K562 (cell line): ENCODE measurements around the gene NPAS3. TPM values are rescaled to one million over a fixed set of nuclear protein-coding genes. Genes with fewer than 3 reads are reported as not detected.

ENCODE experiments used
- ATAC-seq: fragments of 200-7000 bp; cut with Tn5 transposase; 3 replicates; pipeline ENCODE4 v1.9.1; 2020; ENCODE audit warnings: moderate library complexity
- BruUV-seq: library from RNA; stranded (reverse); fragments of 400-500 nt; replicated peaks from 2 replicates; lab custom pipeline; 2021; lab: Mats Ljungman, UMichigan
- CTCF ChIA-PET: fragments of 300-600 bp; formaldehyde crosslinking; extraction: SDS; loops from one replicate; lab custom pipeline; 2021; ENCODE audit warnings: low intra/inter-chr PET ratio; lab: Yijun Ruan, JAX
- POLR2A ChIA-PET: fragments of 300-600, 350-650 bp; sonication (Branson Sonifier 250); formaldehyde crosslinking; extraction: SDS; loops from one replicate; lab custom pipeline; 2021; ENCODE audit warnings: antibody characterized with exemption, inconsistent platforms; lab: Yijun Ruan, JAX
- DNase-seq, 4 experiments: peaks; one replicate each; pipeline versions ENCODE4 v3.0.0 to v3.0.0-alpha.2; 2011 to 2018; ENCODE audit warnings: low spot score in 3 of 4, mixed read lengths in 3 of 4; ENCODE audit errors: extremely low read depth in 1 of 4
- FAIRE-seq: peaks from 2 replicates; lab custom pipeline; 2011; peaks lifted over from hg19 to GRCh38; lab: Jason Lieb, UNC
- H2AFZ ChIP-seq: 2 replicates; pipeline ENCODE4 v1.6.0; 2011; ENCODE audit warnings: low read depth, low read length, control low read depth, inconsistent platforms
- H3K27ac ChIP-seq: fragments of 200-600 bp; 3 replicates; pipeline ENCODE4 v1.8.0; 2011; ENCODE audit warnings: low read depth, mild to moderate bottlenecking, control low read depth, inconsistent platforms, low read length, moderate library complexity, mixed read lengths; ENCODE audit errors: extremely low read depth
- H3K27me3 ChIP-seq, 2 experiments: fragments of 300-600 bp in 1 of 2; 2 replicates in 1 of 2; 3 replicates in 1 of 2; pipeline versions ENCODE4 v1.6.0 to v1.8.0; 2011; ENCODE audit warnings: inconsistent platforms in 2 of 2, low read length in 2 of 2, mild to moderate bottlenecking in 1 of 2, mixed read lengths in 1 of 2, moderate library complexity in 1 of 2; ENCODE audit not compliant: control insufficient read depth in 2 of 2, insufficient read depth in 2 of 2
- H3K36me3 ChIP-seq: fragments of 300-600 bp; 3 replicates; pipeline ENCODE4 v1.8.0; 2011; ENCODE audit warnings: mild to moderate bottlenecking, low read length, inconsistent platforms; ENCODE audit not compliant: control insufficient read depth, insufficient read depth
- H3K4me1 ChIP-seq, 2 experiments: fragments of 200-600 bp in 1 of 2; replicated peaks in 1 of 2; 2 replicates in 1 of 2; 3 replicates in 1 of 2; pipeline versions ENCODE4 v1.5.1 to v1.8.0; 2011; ENCODE audit warnings: inconsistent platforms in 2 of 2, low read length in 2 of 2, mild to moderate bottlenecking in 1 of 2, mixed read lengths in 1 of 2, moderate library complexity in 1 of 2; ENCODE audit not compliant: control insufficient read depth in 2 of 2, insufficient read depth in 2 of 2
- H3K4me2 ChIP-seq: 2 replicates; pipeline ENCODE4 v1.6.1; 2011; ENCODE audit warnings: low read length, control low read depth, inconsistent platforms, mixed read lengths; ENCODE audit not compliant: insufficient read depth
- H3K4me3 ChIP-seq: fragments of 200-600 bp; sonication (generic), shearing (Covaris generic); 2 replicates; pipeline ENCODE4 v1.5.1; 2016; ENCODE audit warnings: control low read depth, inconsistent platforms
- H3K79me2 ChIP-seq: fragments of 200-600 bp; 3 replicates; pipeline ENCODE4 v1.8.0; 2011; ENCODE audit warnings: low read length, inconsistent platforms; ENCODE audit not compliant: control insufficient read depth, insufficient read depth
- H3K9ac ChIP-seq, 2 experiments: 2 replicates each; pipeline versions ENCODE4 v1.6.0 to v1.6.1; 2011; ENCODE audit warnings: low read depth in 2 of 2, low read length in 2 of 2, control low read depth in 1 of 2, inconsistent platforms in 1 of 2, mild to moderate bottlenecking in 1 of 2, mixed read lengths in 1 of 2; ENCODE audit not compliant: insufficient read depth in 1 of 2
- H3K9me1 ChIP-seq: one replicate; pipeline ENCODE4 v1.6.0; 2011; ENCODE audit warnings: inconsistent platforms, mild to moderate bottlenecking, low read length, moderate library complexity; ENCODE audit not compliant: control insufficient read depth, insufficient read depth
- H3K9me3 ChIP-seq: replicated peaks from 2 replicates; pipeline ENCODE4 v1.5.1; 2011; ENCODE audit warnings: low read depth, low read length, inconsistent platforms; ENCODE audit not compliant: control insufficient read depth, insufficient read depth
- H4K20me1 ChIP-seq: replicated peaks from 2 replicates; pipeline ENCODE4 v1.6.1; 2011; ENCODE audit warnings: low read length, inconsistent platforms, mixed read lengths; ENCODE audit not compliant: control insufficient read depth, insufficient read depth
- CBX2 ChIP-seq: fragments of 200-600 bp; sonication (generic); IDR thresholded peaks from one replicate; pipeline ENCODE4 v1.6.1; 2012; ENCODE audit warnings: mild to moderate bottlenecking, low read length, inconsistent platforms; ENCODE audit not compliant: insufficient read depth, poor library complexity, severe bottlenecking
- CREB3 ChIP-seq: fragments of 450-650 bp; conservative IDR thresholded peaks from 2 replicates; pipeline ENCODE4 v1.6.1; 2016; ENCODE audit warnings: missing genetic modification characterization, low read depth, mild to moderate bottlenecking, missing compliant biosample characterization, moderate library complexity
- CREM ChIP-seq: IDR thresholded peaks from 2 replicates; pipeline ENCODE4 v1.6.1; 2014; ENCODE audit warnings: antibody characterized with exemption, low read depth
- ELF1 ChIP-seq: fragments of 200-800 bp; sonication (Bioruptor generic); IDR thresholded peaks from 2 replicates; pipeline ENCODE4 v1.6.1; 2016; ENCODE audit warnings: missing genetic modification characterization, missing compliant biosample characterization
- GABPB1 ChIP-seq: sonication (generic); formaldehyde crosslinking; IDR thresholded peaks from 2 replicates; pipeline ENCODE4 v1.8.0; 2022; ENCODE audit warnings: mild to moderate bottlenecking, missing genetic modification reagents
- HCFC1 ChIP-seq: IDR thresholded peaks from 2 replicates; pipeline ENCODE4 v1.6.1; 2012; ENCODE audit warnings: low read depth, low read length, improper control_type of control experiment
- NFE2 ChIP-seq: IDR thresholded peaks from 2 replicates; pipeline ENCODE4 v1.6.1; 2014; ENCODE audit warnings: antibody characterized with exemption, low read depth
- RBM15 ChIP-seq: fragments of 200-400 bp; formaldehyde crosslinking; IDR thresholded peaks from 2 replicates; pipeline ENCODE4 v1.6.1; 2018; ENCODE audit warnings: mild to moderate bottlenecking, low read length, moderate library complexity; ENCODE audit not compliant: insufficient read depth
- RBM34 ChIP-seq: fragments of 200-400 bp; formaldehyde crosslinking; IDR thresholded peaks from 2 replicates; pipeline ENCODE4 v1.6.1; 2018; ENCODE audit warnings: low read length, borderline replicate concordance; ENCODE audit not compliant: insufficient read depth
- SNRNP70 ChIP-seq: fragments of 200-400 bp; formaldehyde crosslinking; optimal IDR thresholded peaks from 2 replicates; pipeline ENCODE3; 2017; ENCODE audit warnings: low read depth, low read length
- SREBF1 ChIP-seq: fragments of 150-350 bp; IDR thresholded peaks from 2 replicates; pipeline ENCODE4 v1.6.1; 2014; ENCODE audit warnings: antibody characterized with exemption, low read depth, low read length, borderline replicate concordance
- TSC22D4 ChIP-seq: fragments of 450-650 bp; IDR thresholded peaks from 2 replicates; pipeline ENCODE4 v1.6.1; 2016; ENCODE audit warnings: missing genetic modification characterization, missing biosample characterization, control low read depth
- WHSC1 ChIP-seq: IDR thresholded peaks from one replicate; pipeline ENCODE4 v1.6.1; 2012; ENCODE audit warnings: low read length, control low read depth, inconsistent platforms
- ZBTB7A ChIP-seq: IDR thresholded peaks from 2 replicates; pipeline ENCODE4 v1.6.1; 2011; ENCODE audit warnings: low read depth, mild to moderate bottlenecking, low read length, moderate library complexity, borderline replicate concordance; ENCODE audit not compliant: control insufficient read depth
- ZNF384 ChIP-seq: IDR thresholded peaks from 2 replicates; pipeline ENCODE4 v1.6.1; 2012; ENCODE audit warnings: low read depth, low read length, improper control_type of control experiment
- ZNF436 ChIP-seq: fragments of 250-450, 450-650 bp; sonication (Bioruptor Pico); formaldehyde crosslinking; IDR thresholded peaks from 2 replicates; pipeline ENCODE4 v1.7.0; 2020; ENCODE audit warnings: mild to moderate bottlenecking
- ZNF830 ChIP-seq: fragments of 250-450 bp; sonication (Bioruptor Pico); IDR thresholded peaks from 2 replicates; pipeline ENCODE4 v1.5.0; 2021; ENCODE audit warnings: mild to moderate bottlenecking
- WGBS: fragments of 100-300 bp; shearing (Covaris generic); methylation state at CpG from one replicate; pipeline ENCODE4 v1.1.6; 2016; ENCODE audit warnings: low coverage, mixed read lengths; ENCODE audit not compliant: insufficient coverage; ENCODE audit errors: missing lambda C conversion rate; 5-methylcytosine and 5-hydroxymethylcytosine counted together
- in situ Hi-C: fragments of 300-500 bp; cut with MboI; formaldehyde crosslinking; loops from 4 replicates; pipeline ENCODE4 v1.15.0; 2018; ENCODE audit warnings: inconsistent platforms, mixed read lengths
- intact Hi-C: fragments of 100-400 bp; cut with micrococcal nuclease; formaldehyde crosslinking; loops from 2 replicates; pipeline ENCODE4 v1.14.2; 2022
- polyA plus RNA-seq, 8 experiments: library from polyadenylated mRNA; depleted of rRNA in 4 of 8; stranded (reverse) in 5 of 8; unstranded in 3 of 8; fragments of >200 nt; fragmentation: Nextera tagmentation in 2 of 8; fragmentation: Illumina TruSeq in 1 of 8; extraction: Ambion mirVana in 2 of 8; extraction: Trizol in 1 of 8; gene quantifications; 2 replicates each; pipeline versions ENCODE4 v1.2.1 to v1.2.3, GENCODE V29; 2011 to 2014; ENCODE audit warnings: inconsistent platforms in 1 of 8, missing spikeins in 1 of 8
- total RNA-seq, 7 experiments: library from RNA; depleted of rRNA in 6 of 7; stranded (reverse); fragments of >200 nt in 6 of 7; fragmentation: Illumina TruSeq in 2 of 7; extraction: Trizol in 2 of 7; gene quantifications; 2 replicates each; pipeline versions ENCODE4 v1.2.1 to v1.2.3, GENCODE V29; 2011 to 2021; ENCODE audit warnings: low replicate concordance in 1 of 7
- TF ChIP-seq, protein P1 (sequence below): fragments of 250-450 bp; sonication (Bioruptor Pico); IDR thresholded peaks from 2 replicates; pipeline ENCODE4 v1.5.0; 2020; ENCODE audit warnings: mild to moderate bottlenecking

NPAS3 gene
- total and polyA plus RNA-seq, 9 of the 15 experiments (the other 6 are each of a cell fraction or from before 2014, with no cell fraction given) = 0.04 TPM; not detected in 8

DNA sequence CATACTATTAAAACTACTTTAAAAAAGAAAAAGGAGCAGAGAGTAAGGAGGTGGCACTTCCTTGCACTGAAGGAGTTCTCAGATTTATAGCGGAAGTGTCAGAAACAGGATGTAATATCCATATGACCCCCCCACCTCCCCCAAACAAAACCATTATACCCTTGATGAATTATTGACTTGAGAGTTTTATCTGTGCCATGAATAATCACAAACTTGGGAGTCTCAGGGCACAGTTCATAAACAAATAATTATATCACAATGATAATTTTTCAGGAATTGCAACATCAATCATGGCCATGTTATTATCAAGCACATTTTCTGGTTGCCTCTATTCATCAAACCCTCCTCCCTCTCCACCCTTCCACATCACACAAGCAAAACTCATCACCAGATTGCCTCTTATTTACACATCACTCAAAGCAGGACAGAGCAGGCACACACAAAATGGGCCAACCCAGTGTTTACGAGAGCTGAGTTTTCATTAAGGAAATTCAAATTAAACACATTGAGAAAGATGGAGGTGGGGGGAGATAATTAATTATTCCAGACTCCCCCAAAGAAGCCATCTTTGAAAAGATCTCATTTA is 870.8 kb downstream of the NPAS3 start:
- intact Hi-C loops = no loop called here
- H3K4me2 ChIP-seq = no peak overlapping the region
- whole genome bisulfite sequencing = 100% methylated on average over 1 of the region's 2 CpGs
- H4K20me1 ChIP-seq = no peaks in the 10 kb centered on the region
- ChIA-PET POLR2A (no interaction called here), CTCF (no interaction called here)
- DNase-seq (no peak), FAIRE-seq (no peak)
- in situ Hi-C loops = no loop called here
- H3K9me1 ChIP-seq = no peaks in the 10 kb centered on the region
- 0 out of 2 replicates have a peak, but pooled peaks cover 3% of the 10 kb centered on the region for H3K9me3 ChIP-seq
- no TSS peak for BruUV-seq
- peaks cover 0 to 31% of the 10 kb centered on the region in 2 experiments; a peak in 3 of 5 replicates for H3K4me1 ChIP-seq
- H2AFZ ChIP-seq = no peak overlapping the region
- no peak for TF ChIP-seq GABPB1 (CRISPR knock-in tag)
- TF ChIP-seq CREB3 = no peak
- TF ChIP-seq RBM34 = no peak
- no peak for TF ChIP-seq SREBF1
- TF ChIP-seq ZNF384 = no peak
- TF ChIP-seq, protein P1, sequence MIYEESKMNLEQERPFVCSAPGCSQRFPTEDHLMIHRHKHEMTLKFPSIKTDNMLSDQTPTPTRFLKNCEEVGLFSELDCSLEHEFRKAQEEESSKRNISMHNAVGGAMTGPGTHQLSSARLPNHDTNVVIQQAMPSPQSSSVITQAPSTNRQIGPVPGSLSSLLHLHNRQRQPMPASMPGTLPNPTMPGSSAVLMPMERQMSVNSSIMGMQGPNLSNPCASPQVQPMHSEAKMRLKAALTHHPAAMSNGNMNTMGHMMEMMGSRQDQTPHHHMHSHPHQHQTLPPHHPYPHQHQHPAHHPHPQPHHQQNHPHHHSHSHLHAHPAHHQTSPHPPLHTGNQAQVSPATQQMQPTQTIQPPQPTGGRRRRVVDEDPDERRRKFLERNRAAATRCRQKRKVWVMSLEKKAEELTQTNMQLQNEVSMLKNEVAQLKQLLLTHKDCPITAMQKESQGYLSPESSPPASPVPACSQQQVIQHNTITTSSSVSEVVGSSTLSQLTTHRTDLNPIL = no peak
- no peak for TF ChIP-seq NFE2
- TF ChIP-seq HCFC1 = no peak
- TF ChIP-seq TSC22D4 = no peak
- TF ChIP-seq ELF1 (tag) = no peak
- no peak for TF ChIP-seq RBM15
- TF ChIP-seq ZNF436 (CRISPR knock-in tag) = no peak
- no peak for TF ChIP-seq CBX2
- no peak for TF ChIP-seq CREM
- no peak for TF ChIP-seq SNRNP70
- no peak for TF ChIP-seq WHSC1
- no peak for TF ChIP-seq ZBTB7A
- no peak for TF ChIP-seq ZNF830 (CRISPR knock-in tag)
- TF ChIP-seq, all 486 proteins: peak for 0
- Histone ChIP-seq H3K79me2 (no peaks in the 10 kb centered on the region), H3K27ac (no peak overlapping the region), H3K9ac (no peak overlapping the region), H3K4me3 (no peak overlapping the region), H3K27me3 (no peaks in the 10 kb centered on the region), H3K36me3 (no peaks in the 10 kb centered on the region)
- ATAC-seq = no peak
